HFFc6 (cell line): ENCODE results near the gene FOXS1. TPM values are rescaled to one million over a fixed set of nuclear protein-coding genes. Genes with fewer than 3 reads are reported as not detected.

Experiments used
- DNase-seq: peaks from one replicate; pipeline ENCODE4 v3.0.0-alpha.2; 2018
- H3K27ac Mint-ChIP-seq: 2 replicates; pipeline ENCODE4 v1.8.0; 2020; ENCODE audit warnings: mild to moderate bottlenecking, mixed read lengths
- H3K27me3 Mint-ChIP-seq: 2 replicates; pipeline ENCODE4 v1.8.0; 2021; ENCODE audit warnings: mild to moderate bottlenecking, moderate library complexity, mixed read lengths; ENCODE audit not compliant: insufficient read depth
- H3K36me3 Mint-ChIP-seq: 2 replicates; pipeline ENCODE4 v1.8.0; 2021; ENCODE audit warnings: low read depth, mixed read lengths
- H3K4me1 Mint-ChIP-seq: 2 replicates; pipeline ENCODE4 v1.8.0; 2020; ENCODE audit warnings: low read depth, mixed read lengths
- H3K4me3 Mint-ChIP-seq: 2 replicates; pipeline ENCODE4 v1.8.0; 2020; ENCODE audit warnings: mild to moderate bottlenecking, moderate library complexity, mixed read lengths
- H3K9me3 Mint-ChIP-seq: 2 replicates; pipeline ENCODE4 v1.8.0; 2020; ENCODE audit warnings: mild to moderate bottlenecking, mixed read lengths
- total RNA-seq, 6 experiments: library from RNA; stranded (reverse); fragmentation: NEBNext Ultra II Directional; extraction: Animal tissue kit (Norgen Biotek cat#: 25700); gene quantifications; 2 replicates in 1 of 6; 3 replicates in 5 of 6; pipeline ENCODE4 v1.2.3, GENCODE V29; 2021
- TF ChIP-seq, protein P1 (sequence below): fragments of 200-600 bp; sonication (generic); IDR thresholded peaks from 2 replicates; pipeline ENCODE4 v1.5.0; 2021; ENCODE audit warnings: antibody characterized with exemption, mild to moderate bottlenecking

FOXS1 gene
- total RNA-seq, 6 experiments from 2014 or later, result not detected

DNA sequence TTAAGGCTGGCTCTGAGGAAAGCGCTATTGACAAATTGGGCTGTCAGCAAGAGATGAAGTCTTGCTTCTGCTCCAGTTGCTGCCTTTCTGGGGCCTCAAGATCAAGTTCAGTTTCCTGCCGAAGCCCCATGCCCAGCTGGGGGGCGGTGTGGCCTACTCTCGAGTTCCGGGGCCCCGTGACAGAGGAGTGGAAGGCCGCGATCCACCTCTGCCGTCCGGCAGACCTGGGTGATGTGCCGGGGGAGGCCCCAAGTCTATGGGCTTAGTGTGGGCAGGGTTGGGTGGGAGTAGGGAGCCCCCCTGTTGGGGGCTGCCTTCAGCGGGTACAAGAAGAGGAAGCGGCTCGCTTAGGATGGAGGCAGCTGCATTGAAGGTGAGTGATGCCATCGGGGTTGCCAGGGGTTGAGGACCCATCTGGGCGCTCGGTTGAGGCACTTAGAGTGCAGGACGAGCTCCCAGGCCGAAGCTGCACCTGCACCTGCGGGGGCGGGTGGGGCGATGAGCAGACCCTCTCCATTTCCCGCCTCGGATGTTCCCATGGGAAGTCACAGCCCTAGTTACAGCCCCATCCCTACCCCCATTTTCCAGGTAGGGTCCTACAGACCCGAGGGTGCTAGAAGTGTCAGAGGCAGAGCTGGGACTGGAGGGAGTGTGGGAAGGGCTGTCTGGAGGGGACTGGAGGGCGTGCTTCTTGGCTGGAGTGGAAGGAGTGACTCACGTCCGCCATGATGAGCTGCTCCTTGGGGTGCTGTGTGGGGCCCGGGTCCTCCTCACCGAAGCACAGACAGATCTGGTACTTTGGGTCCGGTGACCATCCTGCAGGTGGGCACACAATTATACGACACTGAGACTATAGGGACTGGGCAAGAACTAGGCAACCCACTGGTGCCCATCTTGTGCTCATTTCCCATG lies 2.9 kb upstream of the FOXS1 start:
- no peak for DNase-seq
- peaks cover 4% of the 10 kb centered on the region for H3K4me1 Mint-ChIP-seq
- TF ChIP-seq, protein P1, sequence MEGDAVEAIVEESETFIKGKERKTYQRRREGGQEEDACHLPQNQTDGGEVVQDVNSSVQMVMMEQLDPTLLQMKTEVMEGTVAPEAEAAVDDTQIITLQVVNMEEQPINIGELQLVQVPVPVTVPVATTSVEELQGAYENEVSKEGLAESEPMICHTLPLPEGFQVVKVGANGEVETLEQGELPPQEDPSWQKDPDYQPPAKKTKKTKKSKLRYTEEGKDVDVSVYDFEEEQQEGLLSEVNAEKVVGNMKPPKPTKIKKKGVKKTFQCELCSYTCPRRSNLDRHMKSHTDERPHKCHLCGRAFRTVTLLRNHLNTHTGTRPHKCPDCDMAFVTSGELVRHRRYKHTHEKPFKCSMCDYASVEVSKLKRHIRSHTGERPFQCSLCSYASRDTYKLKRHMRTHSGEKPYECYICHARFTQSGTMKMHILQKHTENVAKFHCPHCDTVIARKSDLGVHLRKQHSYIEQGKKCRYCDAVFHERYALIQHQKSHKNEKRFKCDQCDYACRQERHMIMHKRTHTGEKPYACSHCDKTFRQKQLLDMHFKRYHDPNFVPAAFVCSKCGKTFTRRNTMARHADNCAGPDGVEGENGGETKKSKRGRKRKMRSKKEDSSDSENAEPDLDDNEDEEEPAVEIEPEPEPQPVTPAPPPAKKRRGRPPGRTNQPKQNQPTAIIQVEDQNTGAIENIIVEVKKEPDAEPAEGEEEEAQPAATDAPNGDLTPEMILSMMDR, result no peak
- H3K27me3 Mint-ChIP-seq, result peaks cover 21% of the 10 kb centered on the region
- no peak overlapping the region for H3K4me3 Mint-ChIP-seq
- H3K36me3 Mint-ChIP-seq, result no peaks in the 10 kb centered on the region
- H3K27ac Mint-ChIP-seq, result no peak overlapping the region
- no peaks in the 10 kb centered on the region for H3K9me3 Mint-ChIP-seq

DNA sequence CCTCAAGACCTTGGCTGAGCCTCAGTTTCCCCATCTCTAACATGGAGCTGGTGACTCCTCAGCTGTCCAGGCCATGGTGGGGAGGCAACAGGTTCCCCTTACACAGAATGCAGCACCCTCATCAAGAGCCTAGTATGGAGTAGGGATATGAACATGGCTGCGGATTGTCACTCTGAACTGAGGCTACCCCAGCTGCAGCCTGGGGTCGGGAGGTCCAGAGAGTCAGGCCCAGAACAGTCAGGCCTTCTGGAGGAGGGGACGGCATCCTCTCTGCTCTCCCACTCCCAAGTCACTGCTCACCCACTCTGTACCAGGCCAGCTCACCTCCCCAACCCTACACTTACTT lies 1.4 kb upstream of the FOXS1 start:
- H3K36me3 Mint-ChIP-seq, result no peaks in the 10 kb centered on the region
- peaks cover 20% of the 10 kb centered on the region for H3K4me1 Mint-ChIP-seq
- H3K27ac Mint-ChIP-seq, result no peak overlapping the region
- no peaks in the 10 kb centered on the region for H3K9me3 Mint-ChIP-seq
- peaks cover 20% of the 10 kb centered on the region for H3K27me3 Mint-ChIP-seq
- no peak for DNase-seq
- no peak overlapping the region for H3K4me3 Mint-ChIP-seq
- TF ChIP-seq, protein P1, result peak; percentile 63

DNA sequence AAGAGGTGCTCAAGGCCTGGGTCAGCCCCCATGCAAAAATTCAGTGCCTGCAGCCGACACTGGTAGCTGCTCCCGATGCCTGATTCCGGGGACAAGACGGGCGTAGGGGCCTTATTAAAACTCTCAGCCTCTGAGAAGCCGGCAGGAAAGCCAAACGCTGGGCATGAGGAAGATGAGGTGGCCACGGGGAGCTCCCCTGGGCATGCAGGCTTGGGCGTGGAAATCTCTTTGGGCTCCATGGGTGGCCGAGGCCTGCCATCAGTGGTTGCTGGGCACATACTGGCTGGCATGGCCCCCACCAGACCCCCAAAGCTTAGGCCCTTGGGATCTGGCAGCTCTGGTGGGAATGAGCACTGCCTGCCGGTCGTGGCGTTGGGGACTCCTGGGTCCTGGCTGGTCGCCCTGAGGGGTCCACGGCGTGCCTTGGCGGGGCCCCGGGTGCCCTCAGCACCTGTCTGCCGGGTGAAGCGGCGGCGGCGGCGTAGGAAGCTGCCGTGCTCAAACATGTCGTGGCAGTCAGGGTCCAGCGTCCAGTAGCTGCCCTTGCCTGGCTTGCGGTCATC lies 586 bp downstream of the FOXS1 start:
- peaks cover 8% of the 10 kb centered on the region for H3K27me3 Mint-ChIP-seq
- no peak for DNase-seq
- no peaks in the 10 kb centered on the region for H3K9me3 Mint-ChIP-seq
- H3K4me1 Mint-ChIP-seq, result peaks cover 34% of the 10 kb centered on the region
- TF ChIP-seq, protein P1, result no peak
- H3K27ac Mint-ChIP-seq, result no peak overlapping the region
- no peak overlapping the region for H3K4me3 Mint-ChIP-seq
- H3K36me3 Mint-ChIP-seq, result no peaks in the 10 kb centered on the region

GRCh38 chr20:31843881-31844280 lies 1.5 kb downstream of the FOXS1 start:
- H3K27ac Mint-ChIP-seq, result no peak overlapping the region
- no peak for DNase-seq

DNA sequence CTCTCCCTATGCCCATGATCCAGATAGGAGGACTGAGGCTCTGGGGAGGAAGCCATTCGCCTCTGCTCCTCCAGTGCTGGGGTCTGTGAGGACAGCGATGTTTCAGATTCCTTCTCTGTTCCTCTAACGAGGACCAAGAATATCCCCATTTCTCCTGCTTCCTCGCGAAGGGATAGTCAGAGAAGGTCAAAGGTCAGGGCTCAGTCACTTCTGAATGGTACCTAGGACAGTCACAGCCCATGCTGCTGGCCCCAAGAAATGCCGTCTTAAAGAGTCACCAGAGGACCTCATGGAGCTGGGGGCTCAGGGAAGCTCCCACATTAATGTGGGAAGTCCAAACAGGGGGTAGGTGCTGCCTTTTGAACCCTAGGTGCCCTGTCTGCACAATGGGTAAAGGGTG lies 2.1 kb downstream of the FOXS1 start:
- Mint-ChIP-seq H3K4me3 (no peak overlapping the region; the same call in 1 of the 2 replicates), H3K27me3 (peaks cover 5% of the 10 kb centered on the region), H3K36me3 (no peaks in the 10 kb centered on the region), H3K9me3 (no peaks in the 10 kb centered on the region), H3K4me1 (peaks cover 34% of the 10 kb centered on the region), H3K27ac (no peak overlapping the region)
- DNase-seq, result no peak
- TF ChIP-seq, protein P1, result no peak

More at GRCh38 chr20:31843881-31844280, 1.5 kb downstream of the FOXS1 start:
- no peaks in the 10 kb centered on the region for H3K36me3 Mint-ChIP-seq
- H3K4me3 Mint-ChIP-seq, result no peak overlapping the region
- TF ChIP-seq, protein P1, result no peak
- H3K4me1 Mint-ChIP-seq, result peaks cover 34% of the 10 kb centered on the region
- no peaks in the 10 kb centered on the region for H3K9me3 Mint-ChIP-seq
- H3K27me3 Mint-ChIP-seq, result peaks cover 5% of the 10 kb centered on the region
